Loucy (cell line): ENCODE data around the gene UNC13D.

Experiments
- CTCF ChIP-seq: fragments of 200-600 bp; sonication (generic); conservative IDR thresholded peaks from 2 replicates; pipeline ENCODE4 v1.5.1; 2014; ENCODE audit warnings: mild to moderate bottlenecking, antibody characterized with exemption, low read length
- EZH2phosphoT487 ChIP-seq: fragments of 200-600 bp; IDR thresholded peaks from 2 replicates; pipeline ENCODE4 v1.6.1; 2018; ENCODE audit warnings: antibody characterized with exemption, mild to moderate bottlenecking, moderate library complexity, borderline replicate concordance

- TF ChIP-seq CTCF, result no peak
- no peak for TF ChIP-seq EZH2phosphoT487
Measured at GRCh38 chr17:75840799-75841164, 3.4 kb downstream of the UNC13D start.
